ENCODE data around the gene SUGP1. TPM values are rescaled to one million over a fixed set of nuclear protein-coding genes. Genes with fewer than 3 reads are reported as not detected.

The SUGP1 gene
- total RNA-seq, 1 experiment from 2014 or later, result 81.3 TPM

DNA sequence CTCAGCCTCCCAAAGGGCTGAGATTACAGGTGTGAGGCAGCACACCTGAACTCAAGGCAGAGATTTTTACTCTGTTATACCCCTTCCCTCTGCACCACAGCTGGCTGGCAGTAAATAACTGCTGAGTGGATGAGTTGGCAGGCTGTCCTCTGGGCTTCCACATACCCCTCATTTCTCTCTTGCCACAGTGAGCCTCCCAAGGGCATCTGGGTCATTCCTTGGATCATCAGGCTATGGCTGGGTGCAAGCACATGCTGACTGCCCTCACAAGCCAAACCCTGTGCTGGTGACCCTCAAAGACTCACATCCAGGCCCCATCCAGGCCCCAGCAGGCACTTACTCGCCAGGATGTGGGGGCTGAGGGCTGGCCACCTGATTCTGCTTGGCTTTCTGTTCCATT is 4.2 kb downstream of the SUGP1 start (continued):
- TF ChIP-seq, protein P1, sequence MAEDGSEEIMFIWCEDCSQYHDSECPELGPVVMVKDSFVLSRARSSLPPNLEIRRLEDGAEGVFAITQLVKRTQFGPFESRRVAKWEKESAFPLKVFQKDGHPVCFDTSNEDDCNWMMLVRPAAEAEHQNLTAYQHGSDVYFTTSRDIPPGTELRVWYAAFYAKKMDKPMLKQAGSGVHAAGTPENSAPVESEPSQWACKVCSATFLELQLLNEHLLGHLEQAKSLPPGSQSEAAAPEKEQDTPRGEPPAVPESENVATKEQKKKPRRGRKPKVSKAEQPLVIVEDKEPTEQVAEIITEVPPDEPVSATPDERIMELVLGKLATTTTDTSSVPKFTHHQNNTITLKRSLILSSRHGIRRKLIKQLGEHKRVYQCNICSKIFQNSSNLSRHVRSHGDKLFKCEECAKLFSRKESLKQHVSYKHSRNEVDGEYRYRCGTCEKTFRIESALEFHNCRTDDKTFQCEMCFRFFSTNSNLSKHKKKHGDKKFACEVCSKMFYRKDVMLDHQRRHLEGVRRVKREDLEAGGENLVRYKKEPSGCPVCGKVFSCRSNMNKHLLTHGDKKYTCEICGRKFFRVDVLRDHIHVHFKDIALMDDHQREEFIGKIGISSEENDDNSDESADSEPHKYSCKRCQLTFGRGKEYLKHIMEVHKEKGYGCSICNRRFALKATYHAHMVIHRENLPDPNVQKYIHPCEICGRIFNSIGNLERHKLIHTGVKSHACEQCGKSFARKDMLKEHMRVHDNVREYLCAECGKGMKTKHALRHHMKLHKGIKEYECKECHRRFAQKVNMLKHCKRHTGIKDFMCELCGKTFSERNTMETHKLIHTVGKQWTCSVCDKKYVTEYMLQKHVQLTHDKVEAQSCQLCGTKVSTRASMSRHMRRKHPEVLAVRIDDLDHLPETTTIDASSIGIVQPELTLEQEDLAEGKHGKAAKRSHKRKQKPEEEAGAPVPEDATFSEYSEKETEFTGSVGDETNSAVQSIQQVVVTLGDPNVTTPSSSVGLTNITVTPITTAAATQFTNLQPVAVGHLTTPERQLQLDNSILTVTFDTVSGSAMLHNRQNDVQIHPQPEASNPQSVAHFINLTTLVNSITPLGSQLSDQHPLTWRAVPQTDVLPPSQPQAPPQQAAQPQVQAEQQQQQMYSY (CRISPR knock-in tag; IDR thresholded peaks at IDR 0.05), result no peak
- TF ChIP-seq, protein P2, sequence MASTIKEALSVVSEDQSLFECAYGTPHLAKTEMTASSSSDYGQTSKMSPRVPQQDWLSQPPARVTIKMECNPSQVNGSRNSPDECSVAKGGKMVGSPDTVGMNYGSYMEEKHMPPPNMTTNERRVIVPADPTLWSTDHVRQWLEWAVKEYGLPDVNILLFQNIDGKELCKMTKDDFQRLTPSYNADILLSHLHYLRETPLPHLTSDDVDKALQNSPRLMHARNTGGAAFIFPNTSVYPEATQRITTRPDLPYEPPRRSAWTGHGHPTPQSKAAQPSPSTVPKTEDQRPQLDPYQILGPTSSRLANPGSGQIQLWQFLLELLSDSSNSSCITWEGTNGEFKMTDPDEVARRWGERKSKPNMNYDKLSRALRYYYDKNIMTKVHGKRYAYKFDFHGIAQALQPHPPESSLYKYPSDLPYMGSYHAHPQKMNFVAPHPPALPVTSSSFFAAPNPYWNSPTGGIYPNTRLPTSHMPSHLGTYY (CRISPR knock-in tag; IDR thresholded peaks at IDR 0.05), result no peak
- TF ChIP-seq ZNF219 (CRISPR knock-in tag; IDR thresholded peaks at IDR 0.05; ENCODE audit: borderline replicate concordance) (no peak), GABPB1 (CRISPR knock-in tag; IDR thresholded peaks at IDR 0.05) (no peak), JUN (CRISPR knock-in tag; IDR thresholded peaks at IDR 0.05) (no peak), NFATC4 (CRISPR knock-in tag; IDR thresholded peaks at IDR 0.05) (no peak), TP53 (CRISPR knock-in tag; IDR thresholded peaks at IDR 0.05) (no peak), TEAD4 (CRISPR knock-in tag; IDR thresholded peaks at IDR 0.05) (no peak), ZNF671 (CRISPR knock-in tag; IDR thresholded peaks at IDR 0.05) (no peak), SOX15 (CRISPR knock-in tag; IDR thresholded peaks at IDR 0.05) (no peak)
- TF ChIP-seq, protein P3, sequence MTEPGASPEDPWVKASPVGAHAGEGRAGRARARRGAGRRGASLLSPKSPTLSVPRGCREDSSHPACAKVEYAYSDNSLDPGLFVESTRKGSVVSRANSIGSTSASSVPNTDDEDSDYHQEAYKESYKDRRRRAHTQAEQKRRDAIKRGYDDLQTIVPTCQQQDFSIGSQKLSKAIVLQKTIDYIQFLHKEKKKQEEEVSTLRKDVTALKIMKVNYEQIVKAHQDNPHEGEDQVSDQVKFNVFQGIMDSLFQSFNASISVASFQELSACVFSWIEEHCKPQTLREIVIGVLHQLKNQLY (CRISPR knock-in tag; IDR thresholded peaks at IDR 0.05), result no peak

DNA sequence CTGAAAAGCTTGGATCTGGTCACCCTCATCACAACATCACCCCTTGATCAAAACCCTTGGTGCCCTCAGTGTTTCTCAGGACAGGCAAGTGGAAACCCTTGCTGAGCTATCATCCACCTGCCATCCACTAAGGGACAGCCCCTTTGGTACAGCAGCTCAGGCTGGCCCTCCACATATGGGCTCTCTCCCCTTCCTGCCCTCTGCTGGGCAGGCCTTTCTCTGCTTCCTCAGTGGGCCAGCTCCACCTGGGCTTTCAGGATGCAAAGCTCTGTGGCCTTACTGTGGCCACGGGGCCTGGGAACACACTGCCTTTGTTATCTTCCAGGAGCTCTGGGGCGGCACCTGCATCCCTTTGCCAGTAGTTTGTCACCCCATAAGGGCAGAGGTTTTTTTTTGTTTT is 4.9 kb downstream of the SUGP1 start:
- TF ChIP-seq, protein P4, sequence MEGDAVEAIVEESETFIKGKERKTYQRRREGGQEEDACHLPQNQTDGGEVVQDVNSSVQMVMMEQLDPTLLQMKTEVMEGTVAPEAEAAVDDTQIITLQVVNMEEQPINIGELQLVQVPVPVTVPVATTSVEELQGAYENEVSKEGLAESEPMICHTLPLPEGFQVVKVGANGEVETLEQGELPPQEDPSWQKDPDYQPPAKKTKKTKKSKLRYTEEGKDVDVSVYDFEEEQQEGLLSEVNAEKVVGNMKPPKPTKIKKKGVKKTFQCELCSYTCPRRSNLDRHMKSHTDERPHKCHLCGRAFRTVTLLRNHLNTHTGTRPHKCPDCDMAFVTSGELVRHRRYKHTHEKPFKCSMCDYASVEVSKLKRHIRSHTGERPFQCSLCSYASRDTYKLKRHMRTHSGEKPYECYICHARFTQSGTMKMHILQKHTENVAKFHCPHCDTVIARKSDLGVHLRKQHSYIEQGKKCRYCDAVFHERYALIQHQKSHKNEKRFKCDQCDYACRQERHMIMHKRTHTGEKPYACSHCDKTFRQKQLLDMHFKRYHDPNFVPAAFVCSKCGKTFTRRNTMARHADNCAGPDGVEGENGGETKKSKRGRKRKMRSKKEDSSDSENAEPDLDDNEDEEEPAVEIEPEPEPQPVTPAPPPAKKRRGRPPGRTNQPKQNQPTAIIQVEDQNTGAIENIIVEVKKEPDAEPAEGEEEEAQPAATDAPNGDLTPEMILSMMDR (IDR thresholded peaks at IDR 0.05), result no peak
- TF ChIP-seq SMAD4 (CRISPR knock-in tag; IDR thresholded peaks at IDR 0.05), result no peak
- TF ChIP-seq, protein P5, sequence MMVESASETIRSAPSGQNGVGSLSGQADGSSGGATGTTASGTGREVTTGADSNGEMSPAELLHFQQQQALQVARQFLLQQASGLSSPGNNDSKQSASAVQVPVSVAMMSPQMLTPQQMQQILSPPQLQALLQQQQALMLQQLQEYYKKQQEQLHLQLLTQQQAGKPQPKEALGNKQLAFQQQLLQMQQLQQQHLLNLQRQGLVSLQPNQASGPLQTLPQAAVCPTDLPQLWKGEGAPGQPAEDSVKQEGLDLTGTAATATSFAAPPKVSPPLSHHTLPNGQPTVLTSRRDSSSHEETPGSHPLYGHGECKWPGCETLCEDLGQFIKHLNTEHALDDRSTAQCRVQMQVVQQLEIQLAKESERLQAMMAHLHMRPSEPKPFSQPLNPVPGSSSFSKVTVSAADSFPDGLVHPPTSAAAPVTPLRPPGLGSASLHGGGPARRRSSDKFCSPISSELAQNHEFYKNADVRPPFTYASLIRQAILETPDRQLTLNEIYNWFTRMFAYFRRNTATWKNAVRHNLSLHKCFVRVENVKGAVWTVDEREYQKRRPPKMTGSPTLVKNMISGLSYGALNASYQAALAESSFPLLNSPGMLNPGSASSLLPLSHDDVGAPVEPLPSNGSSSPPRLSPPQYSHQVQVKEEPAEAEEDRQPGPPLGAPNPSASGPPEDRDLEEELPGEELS (CRISPR knock-in tag; IDR thresholded peaks at IDR 0.05), result no peak
- TF ChIP-seq, protein P6, sequence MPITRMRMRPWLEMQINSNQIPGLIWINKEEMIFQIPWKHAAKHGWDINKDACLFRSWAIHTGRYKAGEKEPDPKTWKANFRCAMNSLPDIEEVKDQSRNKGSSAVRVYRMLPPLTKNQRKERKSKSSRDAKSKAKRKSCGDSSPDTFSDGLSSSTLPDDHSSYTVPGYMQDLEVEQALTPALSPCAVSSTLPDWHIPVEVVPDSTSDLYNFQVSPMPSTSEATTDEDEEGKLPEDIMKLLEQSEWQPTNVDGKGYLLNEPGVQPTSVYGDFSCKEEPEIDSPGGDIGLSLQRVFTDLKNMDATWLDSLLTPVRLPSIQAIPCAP (CRISPR knock-in tag; IDR thresholded peaks at IDR 0.05), result no peak
- no peak for TF ChIP-seq NR3C1 (CRISPR knock-in tag; conservative IDR thresholded peaks at IDR 0.05; ENCODE audit: low read depth)
- TF ChIP-seq GRHL2 (CRISPR knock-in tag; IDR thresholded peaks at IDR 0.05; ENCODE audit: insufficient replicate concordance, severe bottlenecking), result no peak
- no peak for TF ChIP-seq NFATC4 (CRISPR knock-in tag; IDR thresholded peaks at IDR 0.05)
- TF ChIP-seq ZNF121 (CRISPR knock-in tag; IDR thresholded peaks at IDR 0.05), result no peak
- H3K27me3 Mint-ChIP-seq (ENCODE audit: low read depth), result no peaks in the 10 kb centered on the region
- ChIA-PET CTCF (interaction anchor here (1.0 to 1.8 kb wide), 7 partner anchors 8 to 217 kb away, joined by 3 to 8 read pairs (median 5); no protein-coding TSS in a partner anchor), POLR2A (interaction anchor here (0.7 to 1.0 kb wide), 2 partner anchors 90 to 200 kb away, joined by 3 read pairs; partner anchors contain the start of genes GATAD2A and TSSK6)
- peaks cover 12% of the 10 kb centered on the region for H3K4me1 Mint-ChIP-seq
- no peaks in the 10 kb centered on the region for H3K9me3 Mint-ChIP-seq
- H3K4me3 Mint-ChIP-seq, result no peak overlapping the region
- peak; percentile 31 for DNase-seq (ENCODE audit: low spot score)
- H3K36me3 Mint-ChIP-seq, result peaks cover 23% of the 10 kb centered on the region
- no peak overlapping the region for H3K27ac Mint-ChIP-seq
- ATAC-seq, result peak; percentile 9; the same call in 1 of the 2 replicates
